Thyroid gland (tissue), 4 donors: ENCODE results near the gene FASTKD1.

Experiments used
- CTCF ChIP-seq, 6 experiments: fragments of 200-600 bp in 3 of 6; fragments of 450-650 bp in 3 of 6; sonication (generic) in 3 of 6; IDR thresholded peaks; one replicate each; pipeline ENCODE4 v1.5.1; 2016 to 2019; ENCODE audit warnings: antibody characterized with exemption in 6 of 6, mild to moderate bottlenecking in 2 of 6, inconsistent platforms in 1 of 6, moderate library complexity in 1 of 6
- POLR2A ChIP-seq, 2 donors: fragments of 450-650 bp; IDR thresholded peaks; one replicate each; pipeline ENCODE4 v1.6.1; 2017; ENCODE audit warnings: antibody characterized with exemption in 2 of 2, mild to moderate bottlenecking in 2 of 2, moderate library complexity in 1 of 2

GRCh38 chr2:169540146-169540545 is 33.5 kb downstream of the FASTKD1 start:
- TF ChIP-seq CTCF (IDR thresholded peaks at IDR 0.05) (no peak), POLR2A (IDR thresholded peaks at IDR 0.05) (no peak)
